Central memory CD8-positive, alpha-beta T cell (primary cell): ENCODE results near the gene ROR1.

Experiments
- ATAC-seq: fragments of 150-1000 bp; cut with Tn5 transposase; replicated peaks from 2 replicates; pipeline ENCODE4 v1.10.0; 2022; ENCODE audit warnings: mild to moderate bottlenecking, moderate FRiP score, moderate number of reproducible peaks; ENCODE audit not compliant: poor library complexity, severe bottlenecking; ENCODE audit errors: extremely low read depth
- DNase-seq, 2 donors: peaks; one replicate each; pipeline ENCODE4 v3.0.0; 2021; ENCODE audit warnings: low spot score in 2 of 2
- H3K27ac Mint-ChIP-seq: one replicate; pipeline ENCODE4 v1.8.0; 2022; ENCODE audit warnings: low read depth, mild to moderate bottlenecking, moderate library complexity, mixed read lengths
- H3K27me3 Mint-ChIP-seq: one replicate; pipeline ENCODE4 v1.8.0; 2022; ENCODE audit warnings: mixed read lengths
- H3K36me3 Mint-ChIP-seq: one replicate; pipeline ENCODE4 v1.8.0; 2022; ENCODE audit warnings: mild to moderate bottlenecking, moderate library complexity, mixed read lengths; ENCODE audit not compliant: insufficient read depth
- H3K4me1 Mint-ChIP-seq: one replicate; pipeline ENCODE4 v1.8.0; 2022; ENCODE audit warnings: mixed read lengths
- H3K4me3 Mint-ChIP-seq: one replicate; pipeline ENCODE4 v1.8.0; 2022; ENCODE audit warnings: mild to moderate bottlenecking, moderate library complexity, mixed read lengths
- H3K9me3 Mint-ChIP-seq: one replicate; pipeline ENCODE4 v1.8.0; 2022; ENCODE audit warnings: mixed read lengths

ROR1 gene

DNA sequence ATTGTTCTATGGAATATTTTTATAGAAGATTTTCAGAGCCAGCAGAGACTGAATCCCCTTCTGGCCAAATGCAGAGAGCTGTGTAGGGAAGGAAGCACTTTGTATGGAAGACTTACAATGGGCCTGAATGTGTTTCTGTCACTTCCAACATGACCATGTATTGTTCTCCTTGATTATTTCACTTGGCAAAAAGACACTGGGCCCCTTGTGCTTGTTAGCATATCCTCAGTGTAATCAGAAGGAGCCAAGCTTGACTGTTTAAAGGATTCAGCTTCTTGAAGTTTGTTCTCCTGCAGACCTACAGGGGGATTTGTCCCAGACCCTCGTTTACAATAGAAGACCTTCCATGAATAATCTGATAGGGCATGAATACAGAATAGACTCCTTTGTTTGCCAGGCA is 381.5 kb downstream of the ROR1 start:
- Mint-ChIP-seq H3K27ac (no peak overlapping the region), H3K4me1 (no peaks in the 10 kb centered on the region), H3K4me3 (no peak overlapping the region), H3K9me3 (no peaks in the 10 kb centered on the region), H3K27me3 (peaks cover 12% of the 10 kb centered on the region), H3K36me3 (no peaks in the 10 kb centered on the region)
- DNase-seq (no peak), ATAC-seq (no peak)

GRCh38 chr1:64161357-64161941 is 387.6 kb downstream of the ROR1 start:
- Mint-ChIP-seq H3K4me1 (no peaks in the 10 kb centered on the region), H3K36me3 (peaks cover 1% of the 10 kb centered on the region), H3K4me3 (no peak overlapping the region), H3K27me3 (peaks cover 38% of the 10 kb centered on the region), H3K27ac (no peak overlapping the region), H3K9me3 (no peaks in the 10 kb centered on the region)
- ATAC-seq (no peak), DNase-seq (no peak)

DNA sequence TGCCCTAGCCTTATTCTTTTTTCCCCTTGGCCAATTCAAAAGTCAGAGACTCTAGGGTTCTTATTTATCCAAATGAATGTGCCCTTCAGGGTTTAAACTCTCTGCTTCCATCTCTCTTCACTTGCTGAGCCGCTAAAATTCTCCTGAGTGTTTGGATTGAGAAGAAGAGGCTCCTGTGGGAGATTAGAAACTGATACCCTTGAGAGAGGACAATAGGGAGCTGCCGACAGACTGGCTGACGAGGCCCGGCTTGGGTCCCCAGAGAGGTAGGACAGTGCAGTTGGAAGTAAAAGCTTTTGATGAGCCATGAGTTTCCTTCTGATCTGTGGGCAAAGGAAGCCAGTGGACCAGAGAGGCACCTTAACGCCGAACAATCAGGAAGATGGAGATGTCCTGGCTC is 388.3 kb downstream of the ROR1 start:
- Mint-ChIP-seq H3K27me3 (peaks cover 41% of the 10 kb centered on the region), H3K36me3 (peaks cover 1% of the 10 kb centered on the region), H3K4me3 (no peak overlapping the region), H3K4me1 (no peaks in the 10 kb centered on the region), H3K9me3 (no peaks in the 10 kb centered on the region), H3K27ac (no peak overlapping the region)
- DNase-seq (no peak), ATAC-seq (no peak)

DNA sequence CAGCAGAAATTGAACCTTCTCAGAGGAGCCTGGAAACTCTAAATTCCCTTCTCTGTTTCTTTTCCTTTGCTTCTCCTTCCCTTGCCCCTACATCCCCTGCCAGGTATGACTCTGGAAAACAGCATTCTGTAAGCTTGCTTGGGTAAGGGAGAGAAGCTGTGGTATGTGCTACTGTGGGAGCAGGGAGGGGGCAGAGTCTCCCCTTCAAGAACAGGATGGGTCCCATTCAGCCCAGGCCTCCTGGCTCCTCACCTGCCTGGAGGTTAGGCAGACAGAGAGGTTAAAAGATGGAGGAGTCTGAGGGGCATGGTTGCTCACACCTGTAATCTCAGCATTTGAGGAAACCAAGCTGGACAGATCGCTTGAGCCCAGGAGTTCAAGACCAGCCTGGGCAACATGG is 389.0 kb downstream of the ROR1 start:
- H3K27me3 Mint-ChIP-seq = peaks cover 45% of the 10 kb centered on the region

GRCh38 chr1:64163431-64163830 is 389.6 kb downstream of the ROR1 start:
- Mint-ChIP-seq H3K4me3 (no peak overlapping the region), H3K9me3 (no peaks in the 10 kb centered on the region), H3K36me3 (peaks cover 1% of the 10 kb centered on the region), H3K27me3 (peaks cover 51% of the 10 kb centered on the region), H3K4me1 (no peaks in the 10 kb centered on the region), H3K27ac (no peak overlapping the region)
- ATAC-seq (no peak), DNase-seq (no peak)

More for the DNA sequence above, 389.0 kb downstream of the ROR1 start:
- Mint-ChIP-seq H3K27ac (no peak overlapping the region), H3K36me3 (peaks cover 1% of the 10 kb centered on the region), H3K4me3 (no peak overlapping the region), H3K9me3 (no peaks in the 10 kb centered on the region), H3K4me1 (no peaks in the 10 kb centered on the region)
- ATAC-seq = no peak
- DNase-seq = no peak

GRCh38 chr1:64163970-64164369 is 390.2 kb downstream of the ROR1 start:
- ATAC-seq (no peak), DNase-seq (no peak)
- H3K9me3 Mint-ChIP-seq = no peaks in the 10 kb centered on the region
- peaks cover 1% of the 10 kb centered on the region for H3K36me3 Mint-ChIP-seq
- no peak overlapping the region for H3K27ac Mint-ChIP-seq
- H3K27me3 Mint-ChIP-seq = peaks cover 51% of the 10 kb centered on the region
- H3K4me1 Mint-ChIP-seq = no peaks in the 10 kb centered on the region
- H3K4me3 Mint-ChIP-seq = no peak overlapping the region

DNA sequence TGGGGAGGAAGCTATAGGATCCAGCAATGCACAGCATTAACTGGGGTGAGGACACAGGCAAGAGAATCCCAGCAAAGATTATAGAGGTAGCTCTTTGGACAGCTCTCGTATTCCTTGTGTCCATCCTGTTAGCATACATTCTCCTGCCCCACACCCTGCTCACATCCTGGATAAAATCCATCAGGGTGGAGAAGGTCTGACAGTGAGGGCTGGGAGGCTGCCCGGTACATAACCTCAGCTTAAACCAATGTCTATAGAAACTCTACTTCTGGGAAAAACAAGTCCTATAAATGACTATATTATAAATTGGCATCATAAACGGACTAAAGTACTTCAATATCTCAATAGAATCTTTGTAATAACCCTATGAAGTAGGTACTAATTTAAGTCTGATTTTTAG is 392.8 kb downstream of the ROR1 start:
- no peak overlapping the region for H3K27ac Mint-ChIP-seq
- peaks cover 73% of the 10 kb centered on the region for H3K27me3 Mint-ChIP-seq
- no peaks in the 10 kb centered on the region for H3K9me3 Mint-ChIP-seq
- H3K36me3 Mint-ChIP-seq = peaks cover 1% of the 10 kb centered on the region
- H3K4me3 Mint-ChIP-seq = no peak overlapping the region
- ATAC-seq (no peak), DNase-seq (no peak)
- no peaks in the 10 kb centered on the region for H3K4me1 Mint-ChIP-seq

DNA sequence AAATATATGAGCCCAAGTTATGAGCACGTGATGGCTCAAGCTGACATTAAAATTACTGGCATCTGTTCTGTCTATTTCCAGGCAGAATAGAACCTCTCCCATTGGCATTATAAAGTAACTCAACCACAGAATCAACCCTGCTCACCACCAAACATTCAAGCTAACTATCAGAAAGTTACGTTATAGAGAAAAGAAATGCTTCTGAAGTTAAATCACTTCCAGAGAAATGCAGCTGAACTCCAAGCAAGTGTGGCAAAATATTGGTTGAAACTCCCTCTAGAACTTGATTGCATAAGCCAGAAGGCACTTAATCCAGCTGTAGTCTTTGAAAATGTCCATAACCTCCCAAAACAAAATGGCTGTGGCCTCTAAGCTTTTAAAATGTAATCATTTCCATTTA is 393.4 kb downstream of the ROR1 start:
- peaks cover 1% of the 10 kb centered on the region for H3K36me3 Mint-ChIP-seq

DNA sequence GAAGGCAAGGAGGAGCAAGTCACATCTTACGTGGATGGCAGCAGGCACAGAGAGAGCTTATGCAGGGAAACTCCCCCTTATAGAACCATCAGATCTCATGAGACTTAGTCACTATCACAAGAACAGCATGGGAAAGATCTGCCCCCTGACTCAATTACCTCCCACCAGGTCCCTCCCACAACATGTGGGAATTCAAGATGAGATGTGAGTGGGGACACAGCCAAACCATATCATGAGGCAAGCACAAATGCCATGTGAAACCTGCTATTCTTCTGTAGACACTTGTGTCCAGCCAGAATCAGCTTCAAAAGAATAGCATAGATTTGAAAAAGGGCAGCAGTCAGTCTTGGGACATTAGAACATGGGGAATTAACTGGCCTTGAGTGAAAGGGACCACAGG is 397.4 kb downstream of the ROR1 start:
- ATAC-seq = no peak
- DNase-seq = no peak
- Mint-ChIP-seq H3K4me3 (no peak overlapping the region), H3K27me3 (peaks cover 69% of the 10 kb centered on the region), H3K4me1 (no peaks in the 10 kb centered on the region), H3K36me3 (no peaks in the 10 kb centered on the region), H3K27ac (no peak overlapping the region), H3K9me3 (no peaks in the 10 kb centered on the region)

More for the DNA sequence above, 393.4 kb downstream of the ROR1 start:
- H3K9me3 Mint-ChIP-seq = no peaks in the 10 kb centered on the region
- no peak for ATAC-seq
- H3K4me1 Mint-ChIP-seq = no peaks in the 10 kb centered on the region
- H3K27ac Mint-ChIP-seq = no peak overlapping the region
- no peak for DNase-seq
- H3K4me3 Mint-ChIP-seq = no peak overlapping the region
- H3K27me3 Mint-ChIP-seq = peaks cover 67% of the 10 kb centered on the region

- Mint-ChIP-seq H3K27ac (no peak overlapping the region), H3K9me3 (no peaks in the 10 kb centered on the region), H3K27me3 (peaks cover 71% of the 10 kb centered on the region), H3K4me3 (no peak overlapping the region), H3K36me3 (no peaks in the 10 kb centered on the region), H3K4me1 (no peaks in the 10 kb centered on the region)
- DNase-seq = no peak
- no peak for ATAC-seq
Measured at GRCh38 chr1:64171797-64172281, 398.0 kb downstream of the ROR1 start.

DNA sequence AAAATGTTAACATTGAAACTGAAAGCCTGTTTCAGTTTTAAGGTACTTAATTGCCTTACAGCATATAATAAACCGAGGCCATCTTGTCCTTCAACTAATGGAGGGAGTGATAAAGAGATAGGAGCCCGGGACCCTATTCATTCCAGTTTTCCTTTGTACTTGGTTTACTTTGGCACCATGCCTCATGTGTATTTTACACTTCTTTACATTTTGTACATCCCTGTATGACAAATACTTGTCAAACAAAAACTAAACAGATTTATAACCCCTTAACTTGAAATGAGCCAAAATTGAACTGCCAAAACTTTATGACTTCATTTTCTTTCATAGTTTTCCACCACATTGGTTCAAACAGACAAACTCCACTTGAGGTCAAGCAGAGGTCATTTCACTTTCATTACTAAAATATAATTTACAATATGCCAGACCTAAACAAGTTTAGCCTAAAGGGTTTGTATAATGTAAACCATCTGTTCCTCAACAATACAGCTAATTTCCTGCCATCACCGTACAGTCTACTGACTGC is 398.7 kb downstream of the ROR1 start:
- no peaks in the 10 kb centered on the region for H3K36me3 Mint-ChIP-seq
- no peaks in the 10 kb centered on the region for H3K9me3 Mint-ChIP-seq
- ATAC-seq = no peak
- no peak for DNase-seq
- no peak overlapping the region for H3K4me3 Mint-ChIP-seq
- H3K27ac Mint-ChIP-seq = no peak overlapping the region
- H3K27me3 Mint-ChIP-seq = peaks cover 76% of the 10 kb centered on the region
- no peaks in the 10 kb centered on the region for H3K4me1 Mint-ChIP-seq

DNA sequence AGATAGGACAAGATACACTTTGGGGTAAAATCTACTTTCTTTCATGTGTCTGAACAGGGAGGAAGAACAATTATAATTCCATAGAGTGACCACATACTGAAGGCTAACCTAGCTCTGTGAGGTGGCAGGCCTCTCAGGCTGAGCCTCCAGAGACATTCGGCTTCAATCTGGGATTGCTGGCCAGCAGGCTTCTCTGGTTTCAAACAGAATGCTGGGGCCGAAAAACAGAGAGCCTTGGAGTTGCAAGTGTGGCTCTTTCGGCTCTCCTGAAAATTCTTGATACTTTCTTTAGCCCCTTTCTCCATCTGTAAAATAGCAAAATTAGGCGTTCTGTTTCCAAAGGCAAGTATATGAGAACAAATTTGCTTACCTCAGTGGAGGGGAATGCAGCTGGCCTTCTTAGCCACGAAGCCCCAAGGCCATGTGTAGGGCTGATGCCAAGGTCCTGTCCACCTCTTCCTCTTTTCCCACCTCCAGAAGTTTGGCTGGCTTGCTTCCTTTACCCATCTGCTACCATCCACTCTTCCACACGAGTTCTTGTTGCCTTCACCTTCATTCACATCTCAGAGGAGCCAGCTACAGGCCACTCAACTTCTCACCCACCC is 399.6 kb downstream of the ROR1 start:
- H3K4me3 Mint-ChIP-seq = no peak overlapping the region
- peaks cover 76% of the 10 kb centered on the region for H3K27me3 Mint-ChIP-seq
- no peak overlapping the region for H3K27ac Mint-ChIP-seq

GRCh38 chr1:64175639-64176038 is 401.8 kb downstream of the ROR1 start:
- H3K9me3 Mint-ChIP-seq = no peaks in the 10 kb centered on the region
- H3K4me3 Mint-ChIP-seq = no peak overlapping the region
- DNase-seq = no peak
- no peaks in the 10 kb centered on the region for H3K36me3 Mint-ChIP-seq
- H3K27me3 Mint-ChIP-seq = peaks cover 71% of the 10 kb centered on the region
- H3K27ac Mint-ChIP-seq = no peak overlapping the region
- H3K4me1 Mint-ChIP-seq = no peaks in the 10 kb centered on the region
- ATAC-seq = no peak

More for the DNA sequence above, 399.6 kb downstream of the ROR1 start:
- H3K9me3 Mint-ChIP-seq = no peaks in the 10 kb centered on the region
- H3K36me3 Mint-ChIP-seq = no peaks in the 10 kb centered on the region
- ATAC-seq (no peak), DNase-seq (no peak)
- no peaks in the 10 kb centered on the region for H3K4me1 Mint-ChIP-seq
